Activated CD8-positive, alpha-beta memory T cell treated with anti-CD3 and anti-CD28 coated beads, Interleukin-2, amount 50 U/mL, for 1 hour (primary cell): ENCODE results near the gene GABRG3.
"Not testable (repeated sequence)": the region's sequence is repeated elsewhere in the genome, so short reads cannot be mapped to it uniquely, and the experiment has no call there.

Experiments used
- DNase-seq: peaks from one replicate; pipeline ENCODE4 v3.0.0-alpha.2; 2020; ENCODE audit errors: extremely low read depth

The GABRG3 gene

DNA sequence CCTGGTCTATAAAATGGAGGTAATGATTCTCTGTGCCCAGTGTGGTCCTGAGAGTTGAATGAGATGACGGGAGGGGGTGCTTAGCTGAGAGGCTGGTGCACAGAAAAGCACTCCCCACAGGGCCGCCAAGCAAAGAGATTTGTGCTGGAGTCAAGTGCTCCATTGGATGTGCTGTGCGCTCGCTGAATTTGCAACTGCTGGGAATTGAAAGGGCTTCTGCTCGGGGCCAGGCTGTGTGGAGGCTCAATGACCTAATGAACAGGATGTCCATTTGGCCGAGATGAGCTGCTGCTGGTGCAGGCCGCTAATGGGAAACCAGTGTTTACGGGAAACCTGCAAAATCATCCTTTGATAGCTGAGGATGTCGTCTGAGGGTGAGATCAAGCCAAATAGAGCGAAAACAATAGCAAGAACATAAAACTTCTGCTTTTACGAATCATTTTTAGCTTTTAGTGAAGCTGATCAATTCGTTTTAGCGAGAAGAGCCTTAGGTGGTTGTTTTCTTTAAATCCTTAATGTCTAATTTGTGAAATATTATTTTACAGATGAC is 211.7 kb downstream of the GABRG3 start:
- no peak for DNase-seq

DNA sequence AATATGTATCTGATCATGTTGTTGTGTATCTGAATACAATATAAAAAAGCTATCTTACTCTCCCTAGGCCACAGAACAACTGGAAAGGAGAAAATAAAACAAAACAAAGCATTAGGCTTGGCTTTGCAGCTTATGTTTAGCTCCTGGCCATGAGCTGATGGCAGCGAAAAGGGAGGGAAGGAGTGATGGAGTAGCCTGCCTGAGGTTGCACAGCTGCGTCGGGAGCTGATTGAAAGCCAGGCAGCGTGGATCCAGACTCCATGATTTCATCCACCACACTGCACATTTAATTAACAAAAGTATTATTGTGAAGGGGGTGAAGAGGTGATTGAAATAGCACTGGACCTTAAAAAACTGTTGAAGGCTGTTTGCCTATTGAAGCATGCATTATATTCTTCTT is 212.2 kb downstream of the GABRG3 start:
- DNase-seq = no peak

DNA sequence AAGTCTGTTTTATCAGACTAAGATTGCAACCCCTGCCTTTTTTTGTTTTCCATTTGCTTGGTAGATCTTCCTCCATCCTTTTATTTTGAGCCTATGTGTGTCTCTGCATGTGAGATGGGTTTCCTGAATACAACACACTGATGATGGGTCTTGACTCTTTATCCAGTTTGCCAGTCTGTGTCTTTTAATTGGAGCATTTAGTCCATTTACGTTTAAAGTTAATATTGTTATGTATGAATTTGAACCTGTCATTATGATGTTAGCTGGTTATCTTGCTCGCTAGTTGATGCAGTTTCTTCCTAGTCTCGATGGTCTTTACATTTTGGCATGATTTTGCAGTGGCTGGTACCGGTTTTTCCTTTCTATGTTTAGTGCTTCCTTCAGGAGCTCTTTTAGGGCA is 220.5 kb downstream of the GABRG3 start:
- not testable (repeated sequence) for DNase-seq

DNA sequence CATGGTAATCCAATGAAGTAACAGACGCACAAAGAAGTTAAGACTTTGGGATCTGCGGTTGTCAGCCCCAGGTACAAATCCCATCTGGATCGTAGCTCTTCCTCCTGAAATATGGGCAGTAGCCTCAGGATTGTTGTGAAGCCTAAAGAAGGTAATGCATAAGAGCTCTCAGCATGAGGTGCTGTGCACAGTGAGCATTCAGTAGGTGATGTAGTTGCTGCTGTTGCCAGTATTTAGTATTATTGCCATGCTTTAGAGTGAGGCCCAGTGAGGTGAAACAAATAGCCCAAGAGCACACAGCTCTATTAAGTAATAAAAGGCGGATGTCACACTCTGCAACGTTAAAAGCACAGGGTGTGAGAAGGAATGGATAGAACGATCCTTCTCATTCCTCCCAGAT is 225.7 kb downstream of the GABRG3 start:
- no peak for DNase-seq

DNA sequence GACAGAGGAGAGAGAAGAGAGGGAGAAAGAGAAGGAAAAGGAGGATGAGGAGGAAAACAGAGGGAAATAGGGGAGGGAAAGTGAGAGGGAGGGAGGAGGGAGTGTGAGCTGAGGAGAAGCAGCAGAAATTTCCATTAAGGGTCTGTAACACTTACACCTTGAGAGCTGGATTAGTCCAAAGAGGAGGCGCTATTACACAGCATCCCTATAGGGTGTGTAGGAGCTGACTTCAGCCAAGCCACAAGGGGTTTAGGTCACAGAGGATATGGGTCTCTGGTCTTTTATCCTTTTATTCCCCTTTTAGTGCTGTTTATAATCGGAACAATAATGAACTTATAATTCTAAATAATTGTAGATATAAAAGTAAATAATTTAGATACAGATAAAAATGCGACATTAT is 230.4 kb downstream of the GABRG3 start:
- DNase-seq = no peak

DNA sequence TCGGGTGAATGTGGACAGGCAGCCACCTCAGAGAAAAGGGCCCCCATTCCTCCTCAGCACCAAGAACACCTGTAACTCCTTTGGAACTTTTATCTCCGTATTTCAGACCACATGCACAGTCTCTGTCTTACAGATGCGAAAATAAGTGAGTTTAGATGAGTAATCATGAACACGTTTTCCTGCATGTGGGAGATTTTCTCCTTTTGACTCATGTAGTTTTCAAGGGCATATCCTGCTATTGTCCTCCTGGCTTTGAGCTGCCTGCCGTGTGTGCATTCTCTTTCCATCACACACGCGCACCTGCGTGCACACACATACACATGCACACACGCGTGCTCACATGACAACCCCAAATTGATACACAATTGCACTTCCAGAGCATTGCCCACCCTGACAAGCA is 239.2 kb downstream of the GABRG3 start:
- DNase-seq = no peak

DNA sequence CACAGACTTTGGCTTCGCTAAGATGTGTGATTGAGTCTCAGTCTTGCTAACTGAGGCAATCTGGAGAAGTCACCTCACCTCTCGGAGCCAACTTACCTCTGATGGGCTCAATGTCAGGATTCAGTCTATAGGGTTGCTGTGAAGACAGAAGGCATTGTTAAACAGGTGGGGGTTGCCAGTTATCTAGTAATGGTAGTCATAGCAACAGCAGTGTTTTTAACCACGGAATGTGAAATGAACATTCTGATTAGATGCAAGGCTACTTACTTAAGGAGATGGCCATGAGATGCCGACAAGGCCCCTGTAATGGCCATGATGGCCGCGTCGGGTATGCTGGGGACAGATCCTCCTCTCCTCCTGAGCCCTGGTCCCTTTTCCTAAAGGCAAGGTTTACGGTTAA is 243.1 kb downstream of the GABRG3 start:
- no peak for DNase-seq

DNA sequence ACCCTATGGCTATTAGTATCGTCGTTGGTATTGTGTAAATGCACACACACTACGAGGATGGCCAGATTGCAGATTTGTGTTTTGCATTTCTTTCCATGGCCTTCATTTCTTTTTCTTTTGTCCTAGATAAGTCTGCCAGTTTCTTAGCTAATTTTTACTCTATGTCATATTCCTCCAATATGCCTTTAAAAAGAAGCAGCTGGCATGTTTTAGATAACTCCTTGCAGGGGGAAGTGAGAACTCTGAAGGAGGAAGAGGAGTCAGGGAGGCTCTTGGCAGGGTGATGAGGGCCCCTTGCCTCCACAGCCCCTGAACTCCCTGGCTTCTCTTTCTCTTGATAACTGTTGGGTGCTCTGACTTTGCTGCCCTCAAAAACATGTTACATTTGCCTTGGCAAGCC is 244.0 kb downstream of the GABRG3 start:
- no peak for DNase-seq

DNA sequence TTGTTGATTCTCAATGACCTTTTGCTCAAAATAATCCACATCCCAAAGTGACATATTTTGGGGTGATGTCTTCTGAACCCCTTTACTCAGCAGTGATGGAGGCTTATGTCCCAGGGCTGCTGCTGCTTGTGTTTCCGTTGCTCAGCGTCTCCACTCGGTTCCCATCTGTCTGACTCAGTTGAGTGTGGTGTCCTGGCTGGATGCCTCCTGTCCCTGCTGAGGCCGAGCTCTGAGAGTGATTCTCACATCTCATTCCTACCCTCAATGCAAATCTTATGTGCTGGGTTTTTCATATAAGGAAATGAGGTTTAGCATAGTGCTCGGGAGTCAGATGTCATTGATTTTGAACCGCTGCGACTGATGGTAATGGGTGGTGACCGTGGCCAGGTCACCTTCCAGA is 247.4 kb downstream of the GABRG3 start:
- no peak for DNase-seq

DNA sequence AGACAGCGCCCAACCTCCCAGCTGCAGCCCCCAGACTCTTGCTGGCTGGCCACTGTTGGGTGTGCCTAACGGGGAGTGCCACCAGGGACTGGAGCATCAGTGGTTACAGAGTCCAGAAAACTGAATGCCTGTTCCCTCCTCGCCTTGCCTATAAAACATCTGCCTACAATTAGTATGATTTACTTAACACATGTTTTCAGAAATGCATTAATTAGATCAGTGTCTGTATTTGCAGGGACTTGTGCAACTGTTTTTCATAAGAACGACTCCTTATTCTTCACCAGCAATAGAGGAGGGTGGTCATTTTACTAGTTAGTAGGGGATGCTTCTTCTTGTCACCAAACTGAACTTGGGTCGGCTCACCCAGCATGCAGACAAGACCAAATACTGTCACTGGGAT is 248.7 kb downstream of the GABRG3 start:
- no peak for DNase-seq

DNA sequence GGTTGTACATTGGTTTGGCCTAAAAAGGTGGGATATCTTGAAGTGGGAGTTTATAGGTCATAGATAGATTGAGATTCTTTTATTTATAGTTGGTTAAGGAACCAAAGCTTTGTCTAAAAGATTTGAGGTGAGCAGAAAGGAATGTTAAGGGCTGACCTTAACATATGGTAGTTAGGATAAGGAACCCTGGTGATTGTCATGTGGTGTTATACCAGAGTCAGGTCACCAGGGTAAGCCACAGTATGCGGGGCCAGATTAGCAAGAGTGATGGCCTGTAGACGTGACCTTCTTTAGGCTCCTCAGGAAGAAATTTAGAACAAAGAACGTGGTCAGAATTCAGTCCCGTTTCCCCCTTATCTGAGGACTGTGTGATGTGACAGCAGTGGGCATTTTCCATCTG is 249.2 kb downstream of the GABRG3 start:
- no peak for DNase-seq

DNA sequence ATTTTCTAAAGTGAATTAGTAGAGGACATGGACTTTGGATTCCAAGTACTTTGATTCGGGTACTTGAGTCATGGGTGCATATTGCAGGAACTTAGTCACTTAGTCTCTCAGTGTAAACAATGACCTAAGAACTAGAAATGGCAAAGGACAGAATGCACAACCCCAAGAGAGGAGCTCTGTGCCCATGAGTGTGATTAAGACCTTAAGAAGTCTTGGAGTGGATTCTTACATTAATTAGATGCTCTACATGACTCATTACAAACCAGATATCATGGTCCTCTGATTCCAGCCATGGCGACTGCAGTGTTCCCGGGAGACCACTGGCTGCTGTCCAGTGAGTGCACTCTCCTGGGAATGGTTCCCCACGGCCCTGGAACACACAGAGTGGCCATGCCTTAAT is 251.5 kb downstream of the GABRG3 start:
- no peak for DNase-seq

DNA sequence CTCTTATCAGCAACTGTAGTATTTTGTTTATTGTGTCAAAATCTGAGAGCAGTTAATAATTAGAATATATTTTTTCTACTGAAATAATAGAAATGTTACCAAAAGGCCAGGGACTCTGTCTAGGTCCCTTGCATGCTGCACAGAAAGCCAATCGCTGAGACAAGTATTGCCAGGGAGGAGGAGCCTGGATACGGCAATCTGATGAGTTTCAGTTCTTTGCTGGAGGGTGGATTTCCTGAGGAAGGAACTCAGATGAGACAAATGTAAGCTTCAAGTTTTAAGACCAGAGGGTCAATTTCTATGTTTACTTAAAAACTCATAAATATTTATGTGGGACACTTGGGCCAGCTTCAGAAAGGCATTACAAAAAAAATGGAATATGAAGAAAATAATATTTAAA is 252.2 kb downstream of the GABRG3 start:
- no peak for DNase-seq

DNA sequence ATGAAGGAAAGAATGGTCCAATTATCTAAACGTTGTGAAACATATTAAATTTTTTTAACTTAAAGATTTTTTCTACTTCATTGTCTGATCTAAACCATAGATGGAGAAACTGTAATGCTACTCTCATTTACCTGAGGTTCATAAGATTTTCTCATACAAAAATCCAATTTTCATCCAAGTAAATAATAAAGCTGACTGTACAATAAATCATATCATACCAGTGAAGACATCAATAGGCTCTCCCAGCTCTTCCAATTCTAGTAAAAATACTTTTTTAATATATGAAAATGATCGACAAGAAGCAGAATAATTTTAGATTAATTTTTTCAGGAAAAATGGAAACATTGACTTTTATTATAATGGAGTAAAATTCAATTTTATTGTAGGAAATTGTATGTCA is 260.8 kb downstream of the GABRG3 start:
- DNase-seq = no peak

DNA sequence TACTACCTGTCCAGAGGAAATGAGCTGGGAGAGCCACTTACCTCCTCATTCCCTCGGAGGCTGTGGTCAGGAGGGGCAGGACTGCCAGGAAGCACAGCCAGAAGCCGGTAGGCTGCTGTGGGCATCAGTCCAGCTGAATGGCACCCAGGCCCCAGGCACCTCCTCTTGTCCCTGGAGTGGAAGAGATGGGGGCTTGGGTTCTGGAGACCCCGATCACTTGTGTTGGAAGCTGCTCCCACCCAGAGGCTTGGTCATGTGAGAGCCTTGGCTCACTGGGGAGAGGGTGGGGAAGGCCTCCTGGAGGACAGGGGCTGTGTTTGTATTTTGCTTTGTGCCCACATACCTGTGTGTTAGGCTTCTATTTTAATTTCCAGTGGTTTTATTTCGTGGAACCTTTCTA is 261.9 kb downstream of the GABRG3 start:
- DNase-seq = no peak

DNA sequence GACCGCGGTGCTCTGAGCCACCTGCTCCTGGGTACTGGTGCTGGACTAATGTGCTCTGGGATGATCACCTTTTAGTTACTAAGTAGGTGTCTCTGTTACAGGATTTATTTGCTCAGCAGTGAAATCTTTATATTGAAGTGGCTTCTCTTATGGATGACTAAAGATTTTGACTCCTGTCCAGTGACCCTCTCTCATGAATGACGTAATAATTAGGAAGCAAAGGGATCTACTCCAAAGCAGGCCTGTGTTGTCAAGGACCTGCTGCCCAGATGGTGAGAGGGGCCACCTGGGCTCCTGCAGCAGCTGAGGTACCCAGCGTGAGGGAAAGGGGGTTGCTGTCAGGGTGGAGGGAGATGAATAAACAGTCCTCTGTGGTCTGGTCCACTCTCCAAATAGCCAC is 263.6 kb downstream of the GABRG3 start:
- DNase-seq = no peak

DNA sequence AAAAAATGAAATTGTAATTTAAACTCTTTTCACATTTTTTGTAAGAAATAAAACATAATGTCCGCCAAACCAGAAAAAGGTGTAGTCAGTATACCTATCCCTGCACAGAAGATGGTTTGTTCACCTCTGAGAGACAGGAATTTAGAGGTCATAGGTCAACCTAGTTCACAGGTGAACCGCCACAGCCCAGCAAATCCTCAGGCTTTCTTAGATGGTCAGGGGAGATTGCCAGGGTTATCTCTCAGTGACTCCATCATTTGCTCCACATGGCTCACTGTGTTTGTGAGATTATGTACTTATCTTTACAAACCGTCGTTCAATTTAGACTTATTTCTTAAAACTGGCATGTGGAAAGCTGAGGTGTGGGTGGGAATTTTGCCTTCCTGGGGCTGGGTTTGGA is 264.2 kb downstream of the GABRG3 start:
- no peak for DNase-seq

DNA sequence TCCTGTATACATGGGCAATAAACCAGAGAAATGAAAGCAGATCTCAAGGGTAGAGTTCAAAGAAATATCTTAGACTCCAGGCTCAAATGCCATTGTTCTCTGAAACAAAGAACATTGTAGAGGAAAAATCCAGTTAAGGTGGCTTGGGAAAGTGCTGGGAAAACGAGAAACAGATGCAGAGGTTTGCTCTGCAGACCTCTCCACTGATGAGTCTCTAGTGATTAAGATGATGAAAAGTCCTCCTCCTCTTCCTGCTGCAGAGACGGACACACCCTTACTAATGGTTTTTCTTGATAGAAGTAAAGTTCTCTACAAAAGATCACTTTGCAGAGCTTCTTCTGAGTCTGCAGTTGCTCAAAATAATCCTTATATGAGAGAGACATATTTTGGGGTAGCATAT is 264.7 kb downstream of the GABRG3 start:
- no peak for DNase-seq

DNA sequence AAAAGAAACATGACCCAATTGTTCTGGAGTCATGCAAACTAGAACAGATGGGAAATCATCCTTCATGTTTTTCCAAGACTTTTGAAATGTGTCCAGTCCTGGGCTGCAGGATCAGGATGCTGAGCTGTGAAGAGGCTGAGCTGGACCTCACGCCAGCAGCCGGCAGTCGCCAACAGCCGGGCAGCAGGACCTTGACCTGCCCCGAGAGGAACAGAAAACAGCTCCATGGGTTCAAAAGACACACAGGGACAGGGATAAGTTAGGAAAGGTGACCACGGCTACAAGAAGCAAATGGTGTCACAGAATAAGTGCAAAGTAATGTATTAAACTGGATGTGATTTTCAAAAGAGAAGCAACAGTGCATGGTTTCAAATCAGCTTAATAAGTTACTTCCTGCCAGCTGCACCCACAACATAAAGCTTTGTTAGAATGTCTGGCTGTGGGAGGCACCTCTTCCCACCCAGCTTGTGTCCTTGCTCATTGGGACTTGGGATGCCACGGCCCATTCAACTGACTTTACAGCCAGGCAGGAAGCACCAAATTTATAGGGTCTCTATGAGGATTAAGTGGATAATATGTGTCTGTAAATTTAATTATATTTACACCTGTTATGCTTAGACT is 266.4 kb downstream of the GABRG3 start:
- no peak for DNase-seq

DNA sequence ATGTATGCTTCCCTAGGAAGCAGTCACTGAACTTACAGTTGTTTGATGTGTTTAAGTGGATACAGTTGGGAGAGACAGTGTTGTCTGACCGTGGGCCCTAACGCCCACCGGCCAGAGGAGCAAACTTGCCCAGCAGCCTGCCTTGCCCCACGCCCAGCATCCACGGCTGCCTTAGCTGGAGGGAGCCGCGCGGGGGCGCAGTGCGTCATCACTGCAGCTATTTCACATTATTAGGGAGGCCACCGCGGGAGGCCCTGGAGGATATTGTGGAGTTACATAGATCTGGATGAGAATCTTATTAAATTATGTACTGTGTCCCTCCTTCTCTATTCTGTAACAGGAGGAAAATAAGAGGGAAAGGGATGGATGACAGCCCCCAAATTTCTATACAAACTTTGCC is 267.2 kb downstream of the GABRG3 start:
- no peak for DNase-seq

DNA sequence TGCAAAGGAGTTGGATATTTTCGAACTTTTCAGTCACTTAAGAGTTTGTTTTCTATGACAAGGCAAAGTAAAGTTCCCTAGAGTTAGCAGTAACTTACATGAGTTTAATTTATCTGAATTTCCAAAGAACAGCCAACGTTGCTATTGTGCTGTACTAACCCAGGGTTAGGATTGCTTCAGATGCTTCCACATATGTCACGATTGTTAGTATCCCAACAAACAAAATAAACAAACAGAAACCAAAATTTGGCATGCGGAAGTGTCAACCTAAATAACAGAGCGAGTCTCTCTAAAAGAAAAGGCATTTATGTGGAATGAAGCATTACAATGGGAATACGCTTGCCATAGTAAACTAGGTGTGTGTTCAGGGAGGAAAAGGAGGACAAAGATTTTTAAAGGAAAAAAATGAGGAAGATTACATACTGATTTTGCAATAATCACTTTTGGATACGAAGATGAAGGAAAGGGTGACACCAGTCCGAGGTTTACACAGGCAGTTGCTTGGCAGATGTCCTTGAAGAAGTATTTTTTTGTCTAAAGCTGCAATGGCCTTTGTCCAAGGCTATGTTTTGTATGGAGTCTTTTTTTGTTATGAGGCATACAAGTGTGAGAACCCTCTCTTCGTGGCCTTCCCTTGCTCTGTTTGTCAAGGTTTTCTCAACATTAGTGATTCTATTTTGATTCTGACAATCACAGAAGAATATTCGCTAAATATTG is 267.9 kb downstream of the GABRG3 start:
- no peak for DNase-seq

DNA sequence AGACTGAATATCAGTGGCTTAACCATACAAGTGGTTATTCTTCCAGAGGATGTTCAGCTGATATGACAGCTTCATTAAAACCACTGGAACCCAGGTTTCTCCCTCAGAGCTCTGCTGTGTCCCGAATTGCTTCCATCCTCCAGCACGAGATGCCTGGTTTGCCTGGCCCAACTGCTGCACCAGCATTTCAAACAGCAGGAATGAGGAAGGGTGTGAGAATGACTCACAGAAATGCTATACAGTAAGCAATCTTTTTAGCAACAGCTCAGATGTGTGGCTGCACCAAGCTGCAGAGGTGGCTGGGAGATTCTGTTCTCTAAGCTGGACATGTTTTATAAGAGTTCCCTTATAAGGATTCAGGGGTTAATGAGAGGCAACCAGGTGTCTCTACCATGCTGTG is 271.0 kb downstream of the GABRG3 start:
- DNase-seq = no peak

DNA sequence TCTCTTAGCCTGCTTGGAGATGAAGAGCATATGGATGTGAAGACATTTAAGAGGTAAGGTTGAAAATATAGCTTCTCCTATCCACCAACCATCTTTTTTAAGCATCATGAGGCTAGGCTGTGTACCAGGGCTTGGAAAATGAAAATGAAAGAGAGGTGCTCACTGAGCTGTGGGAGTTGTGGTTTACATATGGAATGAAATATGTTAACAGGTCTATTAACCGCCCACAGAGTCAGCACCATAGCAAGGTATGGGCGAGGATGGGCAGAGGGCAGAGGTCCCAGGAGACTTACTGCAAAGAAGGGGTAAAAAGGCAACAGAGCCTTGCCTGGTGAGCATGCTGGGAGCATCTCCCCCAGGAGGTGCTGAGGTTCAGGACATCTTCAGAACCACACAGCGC is 273.1 kb downstream of the GABRG3 start:
- DNase-seq = no peak

DNA sequence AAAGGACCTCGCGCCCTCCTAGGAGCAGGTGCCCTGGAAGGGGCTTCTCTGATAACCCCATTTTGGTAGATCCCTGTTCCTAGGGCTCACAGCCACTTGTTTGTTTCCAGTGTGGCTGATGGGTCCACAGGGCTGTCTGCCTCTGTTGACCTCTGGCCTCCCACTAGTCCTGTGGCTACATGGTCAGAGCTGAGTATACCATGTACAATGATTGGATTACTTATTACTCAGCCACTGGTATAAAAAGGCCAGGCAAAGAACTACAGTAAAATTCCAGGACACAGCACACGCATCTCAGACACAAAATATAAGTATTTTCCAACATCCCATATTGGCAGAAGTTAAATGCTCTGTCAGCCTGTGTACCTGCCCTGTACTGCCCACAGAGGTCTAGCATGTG is 277.3 kb downstream of the GABRG3 start:
- DNase-seq = no peak
